GM19467 (cell line): ENCODE measurements around the gene SLC2A4.
"Not testable (repeated sequence)": the region's sequence is repeated elsewhere in the genome, so short reads cannot be mapped to it uniquely, and the experiment has no call there.

Experiments
- ATAC-seq: cut with Tn5 transposase; IDR thresholded peaks from one replicate; pipeline ENCODE4 v1.9.1; 2021; ENCODE audit warnings: mild to moderate bottlenecking, moderate library complexity; ENCODE audit not compliant: unreplicated experiment

The SLC2A4 gene

DNA sequence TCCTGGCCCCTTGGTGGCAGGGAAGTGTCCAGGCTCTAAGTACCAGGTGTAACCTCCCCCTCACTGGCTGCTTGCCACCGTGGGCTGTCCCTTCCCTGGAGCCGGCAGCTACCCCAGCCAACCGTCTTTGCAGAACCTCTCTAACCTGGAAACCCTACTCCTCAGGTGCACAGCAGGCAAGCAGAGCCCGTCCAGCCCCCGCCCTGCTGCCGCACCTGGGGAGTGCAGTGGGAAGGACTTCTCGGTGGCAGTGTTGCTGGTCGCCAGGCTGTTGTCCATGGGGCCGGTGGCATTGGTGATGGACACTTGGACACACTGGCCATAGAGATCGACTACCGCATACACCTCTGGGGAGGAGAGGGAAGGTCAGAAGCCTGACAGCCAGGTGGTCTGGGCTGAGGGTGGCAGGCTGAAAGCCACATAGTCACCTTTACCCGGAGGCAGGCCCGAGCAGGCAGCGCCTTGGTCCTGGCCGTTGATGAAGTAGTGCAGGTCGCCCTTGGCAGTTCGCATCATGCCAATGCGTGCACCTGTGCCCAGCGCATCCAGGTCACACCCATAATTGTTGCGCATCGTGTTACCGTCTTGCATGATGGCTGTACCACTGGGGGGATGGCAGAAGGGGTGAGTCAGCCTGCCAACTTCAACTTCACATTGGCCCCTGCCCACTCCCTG lies 41.1 kb downstream of the SLC2A4 start:
- no peak for ATAC-seq

DNA sequence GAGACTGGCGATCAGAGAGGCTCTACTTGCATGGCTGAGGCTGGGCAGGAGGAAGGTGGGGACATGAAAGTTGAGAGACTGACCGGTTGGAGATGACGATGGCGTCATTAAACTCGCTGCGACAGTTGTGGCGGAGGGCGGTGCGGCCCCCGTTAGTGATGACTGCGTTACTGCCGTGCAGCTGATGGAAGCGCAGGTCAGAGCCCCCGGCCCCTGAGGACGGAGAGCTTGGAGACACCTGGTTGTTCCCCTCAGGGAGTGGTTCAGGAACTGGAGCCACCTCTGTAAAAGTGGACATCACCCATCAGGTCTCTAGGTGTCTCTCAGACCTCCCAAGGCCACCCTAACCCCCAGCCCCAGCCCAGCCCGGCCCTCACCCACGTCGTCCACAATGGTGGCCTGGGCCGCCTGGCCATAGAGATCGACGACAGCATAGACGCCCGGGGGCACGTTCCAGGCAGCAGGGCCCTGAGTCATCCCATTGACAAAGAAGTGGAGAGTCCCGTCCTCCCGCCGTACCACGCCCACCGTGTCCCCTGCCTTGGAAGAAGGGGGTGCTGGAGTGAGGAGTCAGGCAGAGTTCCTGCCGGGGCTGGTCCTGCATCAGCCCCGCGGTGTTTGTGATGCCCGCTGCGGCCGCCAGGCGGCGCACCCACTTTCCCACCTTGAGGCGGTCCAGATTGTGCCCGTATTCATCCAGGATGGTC lies 42.4 kb downstream of the SLC2A4 start:
- no peak for ATAC-seq

- no peak for ATAC-seq
Observed at GRCh38 chr17:7324438-7324779, 42.9 kb downstream of the SLC2A4 start.

- no peak for ATAC-seq
Observed at GRCh38 chr17:7325031-7325528, 43.6 kb downstream of the SLC2A4 start.

- ATAC-seq, result no peak
Observed at GRCh38 chr17:7326186-7326585, 44.7 kb downstream of the SLC2A4 start.

GRCh38 chr17:7327056-7327455 lies 45.5 kb downstream of the SLC2A4 start:
- ATAC-seq, result no peak

- ATAC-seq, result no peak
Observed at GRCh38 chr17:7327501-7327900, 46.0 kb downstream of the SLC2A4 start.

DNA sequence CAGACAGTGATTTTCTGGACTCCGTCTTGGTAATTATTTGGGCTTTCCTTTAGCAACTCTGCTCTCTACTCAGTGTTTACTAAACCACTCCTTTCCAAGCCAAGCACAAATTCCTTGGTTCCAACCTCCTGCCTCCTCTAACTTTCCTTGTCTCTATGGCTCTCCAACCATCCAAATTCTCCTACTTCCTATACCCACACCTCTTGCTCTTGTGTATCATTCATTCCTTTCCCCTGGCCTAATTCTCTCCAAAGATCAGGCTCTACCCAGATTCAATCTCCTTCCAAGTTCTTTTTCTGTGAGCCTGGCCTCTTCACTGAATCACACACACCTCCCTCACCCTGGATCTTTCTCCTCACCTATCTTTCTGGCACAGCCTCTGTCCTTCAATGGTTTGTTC lies 46.5 kb downstream of the SLC2A4 start:
- no peak for ATAC-seq

DNA sequence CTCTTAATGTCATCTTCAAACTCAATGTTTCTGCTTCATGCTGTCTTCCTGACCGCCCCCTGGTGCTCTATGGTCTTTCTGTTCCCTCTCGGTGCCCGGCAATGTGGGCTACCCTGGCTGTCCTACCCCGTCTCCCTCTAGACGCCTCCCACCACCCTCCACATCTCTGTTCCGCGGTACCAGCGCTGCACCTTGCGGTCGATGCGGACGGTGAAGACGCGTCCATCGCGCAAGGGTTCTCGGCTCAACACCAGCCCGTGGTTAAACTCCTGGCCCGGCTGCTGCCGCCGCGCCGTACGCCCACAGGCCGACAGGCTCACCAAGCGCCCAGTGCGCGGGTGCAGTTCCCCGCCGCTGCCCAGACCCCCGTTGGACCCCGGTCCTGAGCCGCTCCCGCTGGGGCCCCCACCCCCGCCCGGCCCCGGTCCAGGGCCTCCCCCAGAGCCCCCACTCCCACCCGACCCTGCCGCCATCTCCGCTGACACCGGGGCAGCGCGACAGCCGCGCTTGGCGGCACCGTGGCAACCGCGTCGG lies 47.4 kb downstream of the SLC2A4 start, which contains the start of gene NEURL4:
NEURL4 (minus strand) TSS at position 496 of the 534 bp plus-strand sequence; CDS start at position 473, 23 bp downstream.
- peak; percentile 4 for ATAC-seq

GRCh38 chr17:7329374-7329996 lies 48.0 kb downstream of the SLC2A4 start:
- peak; percentile 52 for ATAC-seq

GRCh38 chr17:7329997-7330637 lies 48.6 kb downstream of the SLC2A4 start:
- peak; percentile 27 for ATAC-seq

- no peak for ATAC-seq
Observed at GRCh38 chr17:7330638-7331015, 49.1 kb downstream of the SLC2A4 start.

GRCh38 chr17:7332111-7332510 lies 50.6 kb downstream of the SLC2A4 start:
- no peak for ATAC-seq

DNA sequence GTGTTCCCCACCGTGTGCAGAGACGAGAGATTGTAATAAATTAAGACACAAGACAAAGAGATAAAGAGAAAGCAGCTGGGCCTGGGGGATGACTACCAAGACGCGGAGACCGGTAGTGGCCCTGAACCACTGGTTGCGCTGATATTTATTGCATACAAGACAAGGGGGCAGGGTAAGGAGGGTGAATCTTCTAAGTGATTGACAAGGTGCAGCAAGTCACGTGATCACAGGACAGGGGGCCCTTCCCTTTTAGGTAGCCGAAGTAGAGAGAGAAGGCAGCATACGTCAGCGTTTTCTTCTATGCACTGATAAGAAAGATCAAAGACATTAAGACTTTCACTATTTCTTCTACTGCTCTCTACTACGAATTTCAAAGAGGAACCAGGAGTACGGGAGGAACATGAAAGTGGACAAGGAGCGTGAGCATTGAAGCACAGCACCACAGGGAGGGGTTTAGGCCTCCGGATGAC lies 51.1 kb downstream of the SLC2A4 start:
- not testable (repeated sequence) for ATAC-seq

GRCh38 chr17:7334938-7335538 lies 53.5 kb downstream of the SLC2A4 start:
- ATAC-seq, result no peak

- ATAC-seq, result not testable (repeated sequence)
Observed at GRCh38 chr17:7335765-7336164, 54.2 kb downstream of the SLC2A4 start.

GRCh38 chr17:7336240-7337175 lies 55.0 kb downstream of the SLC2A4 start, which contains the start of gene ACAP1:
ACAP1 (plus strand) TSS chr17:7336529; CDS start chr17:7336735, 206 bp downstream.
- ATAC-seq, result no peak

- ATAC-seq, result not testable (repeated sequence)
Observed at GRCh38 chr17:7337600-7337999, 56.1 kb downstream of the SLC2A4 start.
